ENCODE results near the gene CFAP53.
"Not testable (repeated sequence)": the region's sequence is repeated elsewhere in the genome, so short reads cannot be mapped to it uniquely, and the experiment has no call there.

Gene CFAP53

GRCh38 chr18:50272568-50272967 lies 6.3 kb upstream of the CFAP53 start:
- no peak for DNase-seq (ENCODE audit: low spot score)

GRCh38 chr18:50268022-50268747 lies 1.9 kb upstream of the CFAP53 start:
- peak; percentile 82 for DNase-seq (ENCODE audit: low spot score)

- DNase-seq (ENCODE audit: low spot score), result no peak
These were observed 3.3 kb downstream of the CFAP53 start for GRCh38 chr18:50262977-50263376.

DNA sequence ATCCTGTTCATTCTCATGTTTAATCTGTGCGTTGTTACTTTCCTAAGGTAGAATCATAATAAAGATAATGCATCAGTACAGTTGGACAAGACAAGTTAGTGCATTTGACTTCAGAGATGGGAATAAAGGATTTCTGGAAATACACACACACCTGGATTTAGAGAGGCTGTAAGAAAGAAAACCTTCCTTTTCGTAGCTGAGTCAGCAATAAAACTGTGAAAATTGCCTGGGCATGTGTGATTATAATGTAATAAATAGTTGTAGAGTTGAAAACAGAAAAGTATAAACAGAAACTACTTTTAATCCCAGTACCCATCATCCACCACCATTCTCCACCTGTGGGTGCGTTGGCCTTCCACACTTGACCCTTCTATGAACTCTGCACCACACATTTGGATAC lies 15.4 kb downstream of the CFAP53 start:
- no peak for DNase-seq (ENCODE audit: low spot score)

DNA sequence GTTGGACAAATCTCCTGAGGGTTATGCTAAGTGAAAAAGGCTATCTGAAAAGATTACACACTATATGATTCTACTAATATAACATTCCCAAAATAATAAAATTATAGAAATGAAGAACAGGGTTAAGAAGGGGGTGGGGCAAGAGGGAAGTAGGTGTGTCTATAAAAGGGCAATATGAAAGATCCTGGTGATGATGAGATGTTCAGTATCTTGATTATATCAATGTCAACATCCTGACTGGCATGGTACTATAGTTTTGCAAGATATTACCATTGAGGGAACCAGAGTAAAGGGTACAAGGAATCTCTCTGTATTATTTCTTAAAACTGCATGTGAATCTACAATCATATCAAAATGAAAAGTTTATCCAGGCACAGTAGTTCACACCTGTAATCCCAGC lies 16.7 kb downstream of the CFAP53 start:
- DNase-seq (ENCODE audit: low spot score), result no peak

- no peak for DNase-seq (ENCODE audit: low spot score)
These were observed 18.7 kb downstream of the CFAP53 start for GRCh38 chr18:50247561-50247960.

DNA sequence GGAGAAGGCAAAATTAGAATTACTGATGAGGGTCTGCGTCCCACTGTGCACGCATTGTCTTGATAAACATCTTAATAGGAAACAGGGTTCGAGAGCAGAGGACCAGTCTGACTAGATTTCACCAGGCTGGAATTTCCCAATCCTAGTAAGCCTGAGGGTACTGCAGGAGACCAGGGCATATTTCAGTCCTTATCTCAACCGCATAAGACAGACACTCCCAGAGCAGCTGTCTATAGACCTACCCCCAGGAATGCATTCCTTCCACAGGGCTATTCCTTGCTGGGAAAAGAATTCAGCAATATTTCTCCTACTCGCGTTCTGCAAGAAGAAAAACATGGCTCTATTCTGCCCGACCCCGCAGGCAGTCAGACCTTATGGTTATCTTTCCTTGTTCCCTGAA lies 24.5 kb downstream of the CFAP53 start:
- not testable (repeated sequence) for DNase-seq (ENCODE audit: low spot score)

GRCh38 chr18:50240080-50240563 lies 26.2 kb downstream of the CFAP53 start:
- peak; percentile 5 for DNase-seq (ENCODE audit: low spot score)

DNA sequence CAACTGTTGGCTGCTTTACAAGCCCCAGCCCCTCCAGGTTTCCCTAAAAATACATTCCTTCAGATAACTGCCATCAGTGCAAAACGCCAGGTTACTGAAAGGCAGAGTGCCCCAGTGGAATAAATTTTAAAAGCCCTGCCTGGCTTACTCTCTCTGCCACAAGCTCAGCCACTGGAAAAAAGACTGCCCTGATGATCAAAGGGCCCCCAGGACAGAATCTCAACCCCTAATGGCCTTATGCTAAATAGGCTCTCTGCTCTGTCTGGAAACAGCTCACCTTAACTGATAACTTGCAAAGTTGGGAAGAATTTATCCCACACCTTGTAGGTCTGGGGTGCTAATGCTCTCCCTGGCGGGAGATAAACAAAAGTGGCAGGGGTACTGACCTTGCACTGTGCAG lies 33.9 kb downstream of the CFAP53 start:
- DNase-seq (ENCODE audit: low spot score), result no peak

- no peak for DNase-seq (ENCODE audit: low spot score)
These were observed 34.7 kb downstream of the CFAP53 start for GRCh38 chr18:50231621-50232020.

DNA sequence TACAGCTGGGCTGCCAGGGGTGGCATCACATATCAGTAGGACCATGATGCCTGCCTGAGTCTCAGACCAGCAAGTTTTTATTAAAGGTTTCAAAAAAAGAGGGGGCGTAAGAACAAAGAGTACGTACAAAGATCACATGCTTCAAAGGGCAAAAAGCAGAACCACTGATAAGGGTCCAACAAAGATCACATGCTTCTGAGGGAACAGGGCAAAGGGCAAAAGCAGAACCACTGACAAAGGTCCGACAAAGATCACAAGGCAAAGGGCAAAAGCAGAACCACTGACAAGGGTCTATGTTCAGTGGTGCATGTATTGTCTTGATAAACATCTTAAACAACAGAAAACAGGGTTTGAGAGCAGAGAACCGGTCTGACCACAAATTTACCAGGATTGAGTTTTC lies 46.0 kb downstream of the CFAP53 start:
- not testable (repeated sequence) for DNase-seq (ENCODE audit: low spot score)

- peak; percentile 41 for DNase-seq (ENCODE audit: low spot score)
These were observed 47.7 kb downstream of the CFAP53 start for GRCh38 chr18:50218432-50219197.

DNA sequence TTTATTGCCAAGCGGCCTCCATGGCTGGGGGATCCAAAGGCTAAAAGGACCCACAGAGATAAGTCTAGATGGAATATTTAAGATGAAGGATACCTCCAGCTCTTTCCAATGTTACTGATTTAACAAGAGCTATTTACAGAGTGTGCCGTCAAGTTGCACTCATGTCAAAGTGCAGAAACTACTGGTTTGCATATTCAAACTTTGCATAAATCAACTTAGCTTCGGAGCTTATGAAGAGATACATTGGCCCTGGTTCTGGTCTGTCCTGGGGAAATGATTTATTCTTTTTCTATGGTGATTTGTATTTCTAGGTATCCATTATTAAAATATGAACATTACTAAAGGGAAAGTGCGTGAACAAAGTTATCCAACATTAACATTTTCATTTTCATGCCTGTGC lies 57.0 kb downstream of the CFAP53 start:
- DNase-seq (ENCODE audit: low spot score), result no peak

GRCh38 chr18:50207722-50208121 lies 58.6 kb downstream of the CFAP53 start:
- no peak for DNase-seq (ENCODE audit: low spot score)

- no peak for DNase-seq (ENCODE audit: low spot score)
These were observed 62.3 kb downstream of the CFAP53 start for GRCh38 chr18:50203801-50204604.

- no peak for DNase-seq (ENCODE audit: low spot score)
These were observed 64.7 kb downstream of the CFAP53 start for GRCh38 chr18:50201476-50202018.

DNA sequence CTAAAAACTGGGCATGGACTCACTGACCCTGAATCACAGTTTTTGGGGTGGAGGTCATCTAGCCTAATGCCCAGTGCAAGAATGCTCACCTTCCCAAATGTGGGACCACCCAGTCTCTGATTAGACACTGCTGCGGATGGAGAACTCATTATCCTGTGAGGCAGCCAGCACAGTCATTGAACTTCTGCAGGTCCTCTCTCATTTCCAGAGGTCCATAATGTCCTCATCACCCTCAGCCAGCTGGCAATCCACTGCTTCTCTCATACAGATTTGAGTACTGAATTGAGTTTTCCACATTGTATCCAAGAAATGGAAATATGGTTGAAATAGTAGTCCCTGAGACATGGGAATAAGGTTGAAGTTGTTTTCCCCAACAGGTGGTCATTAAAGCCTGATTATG lies 66.4 kb downstream of the CFAP53 start:
- no peak for DNase-seq (ENCODE audit: low spot score)

DNA sequence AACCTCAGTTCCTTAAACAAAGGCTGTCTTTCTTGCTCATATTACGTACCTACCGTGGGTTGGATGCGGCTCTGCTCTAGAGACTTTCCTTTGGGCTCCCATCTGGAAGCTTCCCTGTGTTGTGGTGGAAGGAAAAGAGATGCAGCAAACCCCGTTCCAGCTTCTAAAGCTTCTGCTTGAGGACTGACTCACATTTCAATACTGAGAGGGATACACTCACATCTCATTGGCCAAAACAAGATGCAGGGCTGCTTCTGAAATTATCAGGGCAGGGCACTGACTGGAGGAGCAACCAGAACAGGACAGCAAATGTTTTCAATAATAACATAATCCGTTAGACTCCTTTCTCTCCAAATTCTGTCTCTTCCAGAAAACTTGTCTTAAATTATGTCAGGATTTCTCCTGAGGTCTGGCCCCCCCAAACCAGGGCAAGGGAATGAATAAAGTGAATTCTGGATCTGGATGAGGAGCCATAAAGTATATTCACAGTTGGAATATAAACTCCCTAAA lies 66.9 kb downstream of the CFAP53 start:
- no peak for DNase-seq (ENCODE audit: low spot score)

- DNase-seq (ENCODE audit: low spot score), result no peak
These were observed 70.0 kb downstream of the CFAP53 start for GRCh38 chr18:50196261-50196660.

DNA sequence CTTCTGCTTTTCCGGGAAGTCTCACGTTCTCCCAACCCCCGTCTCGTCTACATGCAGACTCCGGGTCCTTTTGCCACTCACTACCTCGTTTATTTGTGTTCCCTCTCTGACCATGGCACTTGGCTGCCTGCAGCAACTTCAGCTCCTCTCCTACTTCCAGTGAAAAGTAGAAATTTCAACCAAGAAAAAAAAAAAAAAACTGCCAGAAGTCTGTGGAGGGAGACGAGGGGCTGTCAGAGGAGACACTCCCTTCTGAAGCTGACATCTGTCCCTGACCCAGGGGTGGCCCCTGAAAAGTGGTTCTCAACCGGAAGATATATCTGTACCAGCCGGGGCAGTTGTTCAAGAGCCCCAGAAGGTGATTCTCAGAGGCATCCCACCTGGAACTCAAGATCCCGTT lies 70.6 kb downstream of the CFAP53 start:
- DNase-seq (ENCODE audit: low spot score), result no peak

DNA sequence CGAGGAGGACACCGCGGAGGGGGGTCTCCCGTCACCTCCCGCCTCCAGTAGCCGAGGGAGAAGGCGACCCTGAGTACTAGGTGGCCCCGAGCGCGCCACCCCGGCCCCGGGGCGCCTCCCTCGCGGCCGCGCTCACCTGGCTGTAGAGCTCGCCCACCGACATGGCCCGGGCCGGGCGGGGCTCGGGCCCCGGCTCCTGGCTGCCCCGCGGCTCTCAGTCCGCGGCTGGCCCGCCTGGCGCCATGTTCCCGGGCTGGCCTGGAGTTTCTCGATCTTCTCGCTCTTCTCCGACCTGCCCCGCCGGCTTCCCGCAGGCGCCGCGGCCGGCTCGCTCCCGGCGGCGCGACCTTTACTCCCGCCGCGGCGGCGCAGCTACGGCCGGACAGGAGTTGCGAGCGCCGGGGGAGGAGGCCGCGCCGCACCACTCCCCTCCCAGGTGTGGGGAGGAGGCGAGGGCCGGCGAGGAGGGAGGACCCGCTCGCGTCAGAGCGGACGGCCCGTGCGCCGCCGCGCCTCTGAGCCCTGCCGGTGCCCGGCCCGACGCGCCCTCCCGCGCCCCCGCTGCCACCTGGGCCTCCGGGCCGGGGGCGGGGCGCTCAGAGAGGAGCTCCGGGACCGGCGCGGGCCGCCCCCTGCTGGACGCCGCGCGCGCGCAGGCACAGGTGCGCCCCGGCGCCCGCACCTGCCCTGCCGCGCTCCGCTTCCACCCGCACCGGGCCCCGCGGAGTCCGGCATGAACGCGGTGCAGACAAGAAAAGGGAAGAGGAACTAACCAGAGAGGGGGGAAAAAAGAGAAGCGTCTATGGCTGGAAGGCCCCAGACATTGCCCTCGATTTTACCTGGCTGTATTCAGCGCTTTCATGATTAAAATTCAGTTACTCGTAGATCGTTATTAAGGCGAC lies 71.4 kb downstream of the CFAP53 start, which contains the start of gene MYO5B:
MYO5B (minus strand) TSS at position 517 of the 902 bp plus-strand sequence; CDS start at position 163, 354 bp downstream.
- DNase-seq (ENCODE audit: low spot score), result peak; percentile 24
